Neuron (in vitro differentiated cells): ENCODE data around the gene DNAJC16.
"Not testable (repeated sequence)": the region's sequence is repeated elsewhere in the genome, so short reads cannot be mapped to it uniquely, and the experiment has no call there.

Experiments
- H2AFZ ChIP-seq: one replicate; pipeline ENCODE4 v1.6.1; 2013; ENCODE audit warnings: low read depth, mild to moderate bottlenecking, inconsistent platforms, low read length, moderate library complexity
- H3K27me3 ChIP-seq: one replicate; pipeline ENCODE4 v1.6.1; 2013; ENCODE audit warnings: low read length; ENCODE audit not compliant: insufficient read depth
- H3K36me3 ChIP-seq: one replicate; pipeline ENCODE4 v1.6.1; 2013; ENCODE audit warnings: low read length; ENCODE audit not compliant: insufficient read depth
- H3K4me1 ChIP-seq: one replicate; pipeline ENCODE4 v1.6.1; 2013; ENCODE audit warnings: low read length; ENCODE audit not compliant: insufficient read depth
- H3K4me3 ChIP-seq: 2 replicates; pipeline ENCODE4 v1.5.1; 2013; ENCODE audit warnings: mild to moderate bottlenecking, low read length, moderate library complexity
- H3K9me3 ChIP-seq: one replicate; pipeline ENCODE4 v1.6.1; 2013; ENCODE audit warnings: low read length

DNAJC16 gene

DNA sequence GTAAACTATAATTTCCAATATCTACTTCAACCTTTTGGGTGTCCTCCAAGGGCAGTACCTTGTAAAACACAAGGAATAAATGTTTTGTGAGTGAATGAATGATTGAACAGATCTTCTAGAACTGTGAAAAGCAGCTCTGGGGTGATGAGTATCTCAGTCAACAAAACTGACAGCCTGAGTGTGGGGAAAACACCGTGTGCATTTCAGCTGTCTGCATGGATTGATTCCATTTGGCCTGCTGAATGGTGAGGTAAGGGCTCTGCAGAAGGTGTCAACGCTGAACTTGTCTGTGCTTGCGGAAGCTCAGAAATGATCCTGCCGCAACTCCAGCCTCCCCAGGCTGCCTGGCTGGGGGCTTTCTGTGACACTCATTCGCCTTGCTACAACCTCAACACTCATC, 65.6 kb downstream of the DNAJC16 start:
- Histone ChIP-seq H3K9me3 (no peaks in the 10 kb centered on the region), H3K27me3 (no peaks in the 10 kb centered on the region), H3K4me3 (no peak overlapping the region)

DNA sequence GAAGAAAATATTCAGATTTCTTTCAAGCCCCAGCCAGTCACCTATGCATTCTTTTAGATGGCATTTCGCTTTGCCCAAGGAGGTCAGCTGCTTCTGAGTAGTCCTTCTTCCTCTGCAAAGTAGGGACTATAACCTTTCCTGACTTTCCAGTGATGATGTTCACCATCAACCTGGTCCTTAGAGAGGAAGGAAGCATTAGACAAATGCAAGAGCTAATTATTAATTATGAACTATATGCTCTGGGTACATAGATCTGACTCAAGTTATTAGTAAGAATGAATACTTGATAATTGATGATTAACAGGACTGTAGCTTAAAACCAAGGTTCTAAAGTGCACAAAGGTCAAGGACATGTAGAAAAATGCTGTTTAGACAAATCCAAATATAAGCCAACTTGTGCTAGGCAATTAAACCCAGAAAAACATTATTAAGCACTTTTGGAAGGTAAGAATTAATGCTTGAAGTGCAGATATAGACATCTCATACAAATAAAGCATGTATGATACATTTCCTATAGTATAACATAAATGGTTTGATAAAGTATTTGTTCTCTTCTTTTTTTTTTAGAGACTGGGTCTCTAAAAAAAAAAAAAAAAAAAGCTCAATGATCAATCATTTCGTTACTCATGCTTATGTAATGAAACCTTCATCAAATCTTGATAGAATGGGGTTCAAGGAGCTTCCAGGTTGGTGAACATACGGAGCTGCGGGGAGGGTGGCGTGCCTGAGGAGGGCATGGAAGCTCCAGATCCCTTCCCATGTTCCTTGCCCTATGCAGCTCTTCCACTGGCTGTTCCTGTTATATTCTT, 69.4 kb downstream of the DNAJC16 start:
- no peaks in the 10 kb centered on the region for H3K4me1 ChIP-seq
- H3K4me3 ChIP-seq, result no peak overlapping the region
- no peaks in the 10 kb centered on the region for H3K36me3 ChIP-seq
- H3K27me3 ChIP-seq, result no peaks in the 10 kb centered on the region
- H3K9me3 ChIP-seq, result no peaks in the 10 kb centered on the region
- no peak overlapping the region for H2AFZ ChIP-seq

More for the DNA sequence above, 65.6 kb downstream of the DNAJC16 start:
- H3K36me3 ChIP-seq, result no peaks in the 10 kb centered on the region
- no peaks in the 10 kb centered on the region for H3K4me1 ChIP-seq
- no peak overlapping the region for H2AFZ ChIP-seq

DNA sequence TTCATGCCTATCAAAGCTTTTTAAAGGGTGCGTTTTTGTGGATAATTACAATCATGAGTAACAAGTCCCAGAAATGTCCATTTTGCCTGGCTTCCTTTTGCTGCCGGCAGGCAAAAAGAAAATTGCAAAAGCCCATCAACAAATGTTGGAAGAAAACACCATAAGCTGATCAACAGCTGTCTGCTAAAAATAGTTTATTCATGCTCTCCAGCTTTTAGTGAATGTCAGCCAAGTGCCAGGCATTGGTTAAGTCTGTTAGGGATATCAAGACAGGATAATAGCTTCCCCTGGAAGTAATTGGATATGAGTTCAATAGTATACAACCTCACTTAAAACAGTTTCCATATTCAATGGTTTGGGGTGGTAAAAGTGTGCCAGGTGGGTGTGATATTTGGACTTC, 71.8 kb downstream of the DNAJC16 start:
- H2AFZ ChIP-seq, result no peak overlapping the region
- H3K4me1 ChIP-seq, result peaks cover 4% of the 10 kb centered on the region
- H3K27me3 ChIP-seq, result no peaks in the 10 kb centered on the region
- no peaks in the 10 kb centered on the region for H3K9me3 ChIP-seq
- no peak overlapping the region for H3K4me3 ChIP-seq
- no peaks in the 10 kb centered on the region for H3K36me3 ChIP-seq

DNA sequence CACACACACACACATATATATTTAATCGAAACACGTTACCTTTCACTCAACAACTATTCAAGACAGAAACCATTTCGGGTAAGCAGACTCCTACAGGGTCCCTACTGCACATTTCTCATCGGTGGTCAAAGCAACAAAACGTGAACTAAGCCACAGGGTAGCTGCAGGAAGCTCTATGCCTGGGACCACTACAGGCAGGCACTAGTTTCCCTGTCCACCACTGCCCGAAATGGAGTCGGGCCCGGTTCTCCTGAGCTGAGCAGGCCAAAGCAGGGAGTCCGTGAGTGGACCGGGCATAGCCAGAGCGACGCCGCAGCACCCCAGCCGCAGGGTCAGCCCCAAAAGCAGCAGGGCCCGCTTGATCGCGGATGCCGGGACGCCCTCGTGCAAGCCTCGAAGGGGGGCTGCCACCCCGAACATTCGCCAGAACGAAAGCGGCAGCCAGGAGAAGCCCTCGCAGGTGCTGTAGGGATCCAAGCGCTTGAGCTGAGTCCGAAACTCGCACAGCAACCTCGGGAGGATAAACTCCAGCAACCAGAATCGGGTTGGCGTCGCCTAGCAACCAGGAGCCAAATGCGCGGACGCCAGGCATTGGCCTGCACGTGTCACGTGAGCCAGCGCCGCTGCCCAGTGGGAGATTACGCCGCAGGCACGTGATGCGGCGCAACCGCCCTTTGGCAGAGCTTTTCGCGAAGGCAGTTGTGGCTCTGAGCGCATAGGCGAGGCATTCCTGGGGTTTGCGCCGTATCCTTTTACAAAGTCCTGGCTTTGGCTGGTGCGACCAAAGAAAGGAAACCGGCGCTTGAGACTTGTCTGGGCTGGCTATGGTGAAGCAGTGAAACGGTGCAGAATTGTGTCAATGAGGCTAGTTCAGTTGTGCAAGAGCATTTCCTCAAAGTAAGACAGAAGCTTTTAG, 76.7 kb downstream of the DNAJC16 start:
- peak overlapping the region; percentile 71 for H3K4me3 ChIP-seq
- no peaks in the 10 kb centered on the region for H3K9me3 ChIP-seq
- no peaks in the 10 kb centered on the region for H3K27me3 ChIP-seq
- H3K4me1 ChIP-seq, result peaks cover 4% of the 10 kb centered on the region
- H2AFZ ChIP-seq, result peak overlapping the region; percentile 79
- H3K36me3 ChIP-seq, result no peaks in the 10 kb centered on the region

DNA sequence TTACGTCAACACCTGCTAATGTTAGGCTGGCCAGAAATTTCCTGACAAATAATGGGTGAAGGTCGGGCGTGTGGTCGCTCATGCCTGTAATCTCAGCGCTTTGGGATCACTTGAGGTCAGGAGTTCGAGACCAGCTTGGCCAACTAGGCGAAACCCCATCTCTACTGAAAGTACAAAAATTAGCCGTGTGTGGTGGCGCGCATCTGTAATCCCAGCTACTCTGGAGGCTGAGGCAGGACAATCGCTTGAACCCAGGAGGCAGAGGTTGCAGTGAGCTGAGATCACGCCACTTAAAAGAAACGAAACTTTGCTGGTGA, 77.3 kb downstream of the DNAJC16 start:
- not testable (repeated sequence) for H3K36me3 ChIP-seq, H3K9me3 ChIP-seq, H3K4me1 ChIP-seq, H2AFZ ChIP-seq, H3K27me3 ChIP-seq
- peak overlapping the region; percentile 71 for H3K4me3 ChIP-seq

DNA sequence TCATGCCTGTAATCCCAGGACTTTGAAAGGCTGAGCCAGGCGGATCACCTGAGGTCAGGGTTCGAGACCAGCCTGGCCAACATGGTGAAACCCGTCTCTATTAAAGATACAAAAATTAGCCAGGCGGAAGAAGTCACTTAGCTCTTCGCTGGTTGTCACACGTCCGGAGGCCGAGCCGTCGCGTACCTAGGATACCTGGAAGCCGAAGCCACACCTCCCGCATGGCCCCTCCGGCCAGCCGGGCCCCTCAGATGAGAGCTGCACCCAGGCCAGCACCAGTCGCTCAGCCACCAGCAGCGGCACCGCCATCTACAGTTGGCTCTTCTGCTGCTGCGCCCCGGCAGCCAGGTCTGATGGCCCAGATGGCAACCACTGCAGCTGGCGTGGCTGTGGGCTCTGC, 77.8 kb downstream of the DNAJC16 start:
- H3K9me3 ChIP-seq, H2AFZ ChIP-seq, H3K4me1 ChIP-seq, H3K27me3 ChIP-seq, H3K4me3 ChIP-seq, H3K36me3 ChIP-seq: not testable (repeated sequence)

DNA sequence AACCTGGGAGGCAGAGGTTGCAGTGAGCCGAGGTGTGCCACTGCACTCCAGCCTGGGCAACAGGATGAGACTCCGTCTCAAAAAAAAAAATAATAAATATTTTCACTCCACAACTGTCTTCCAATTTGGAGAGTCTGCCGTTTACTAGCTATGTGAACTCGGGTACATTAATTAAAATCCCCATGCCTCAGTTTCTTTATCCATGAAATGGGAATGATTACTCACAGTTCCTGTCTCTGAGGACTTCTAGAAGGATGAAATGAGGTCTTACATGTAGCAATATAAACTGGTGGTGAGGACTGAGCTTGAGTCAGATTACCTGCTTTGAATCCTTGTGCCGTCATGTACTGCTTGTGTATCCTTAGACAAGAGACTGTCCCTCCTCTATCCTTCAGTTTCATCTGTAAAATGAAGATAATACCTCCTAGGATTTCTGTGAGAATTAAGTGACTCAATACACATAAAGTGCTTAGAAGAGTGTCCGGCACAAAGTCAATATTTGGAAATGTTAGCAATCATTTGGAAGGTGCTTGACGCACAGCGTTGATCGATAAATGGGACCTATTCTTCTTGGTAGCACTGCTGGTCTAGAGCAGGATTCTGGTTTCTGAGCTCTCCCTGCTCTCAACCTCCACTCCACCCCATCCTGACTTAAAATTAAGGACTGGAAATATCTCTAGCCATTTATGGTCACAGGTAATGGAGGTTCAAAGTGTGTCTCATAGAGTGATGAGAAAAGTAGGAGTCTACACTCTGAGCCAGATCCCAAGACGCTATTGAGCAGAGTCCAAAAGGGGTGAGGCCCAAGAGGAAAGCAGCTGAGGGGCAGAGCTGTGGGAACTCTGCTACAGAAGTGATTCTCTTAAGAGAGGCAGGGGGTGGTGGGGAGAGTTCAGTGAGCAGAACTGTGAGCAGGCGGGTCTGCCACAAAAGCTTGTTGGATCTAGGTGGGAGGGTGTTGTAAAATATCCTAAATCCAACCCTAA, 79.0 kb downstream of the DNAJC16 start:
- Histone ChIP-seq H3K9me3 (no peaks in the 10 kb centered on the region), H3K36me3 (no peaks in the 10 kb centered on the region), H3K4me1 (peaks cover 4% of the 10 kb centered on the region), H2AFZ (no peak overlapping the region), H3K4me3 (no peak overlapping the region), H3K27me3 (no peaks in the 10 kb centered on the region)

DNA sequence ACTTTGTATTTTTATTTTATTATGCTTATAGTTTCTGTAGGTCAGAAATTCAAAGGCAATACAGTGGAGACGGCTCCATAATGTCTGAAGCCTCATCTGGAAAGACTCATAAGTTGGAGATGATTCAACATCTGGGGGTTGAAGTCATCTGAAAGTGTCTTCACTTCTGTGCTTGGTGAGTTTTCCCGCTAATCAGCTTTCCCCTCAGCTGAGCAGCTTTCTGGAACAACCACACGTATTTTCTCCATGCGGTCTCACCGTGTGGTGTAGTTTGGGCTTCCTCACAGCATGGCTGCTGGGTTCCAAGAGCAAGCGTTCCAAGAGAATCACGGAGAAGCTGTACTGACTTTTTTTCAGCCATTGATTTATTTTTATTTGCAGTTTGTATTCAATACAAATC, 83.0 kb downstream of the DNAJC16 start:
- no peaks in the 10 kb centered on the region for H3K4me1 ChIP-seq

DNA sequence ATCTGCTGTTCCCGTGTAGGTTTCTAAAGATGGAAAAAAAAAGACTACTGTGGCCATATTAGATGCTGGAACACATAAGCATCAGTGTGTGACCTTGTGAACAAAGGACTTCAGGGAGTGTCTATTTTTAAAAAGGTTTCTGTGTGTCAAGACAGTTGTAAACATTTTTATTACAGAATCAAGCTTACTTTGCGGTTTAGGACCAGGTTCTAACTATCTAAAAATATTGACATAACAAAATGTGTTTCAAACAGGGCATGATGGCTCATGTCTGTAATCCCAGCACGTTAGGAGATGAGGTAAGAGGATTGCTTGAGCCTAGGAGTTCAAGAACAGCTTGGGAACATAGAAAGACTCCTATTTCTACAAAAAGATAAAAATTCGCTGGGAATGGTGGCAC, 83.5 kb downstream of the DNAJC16 start:
- Histone ChIP-seq H3K4me3 (no peak overlapping the region), H3K9me3 (no peaks in the 10 kb centered on the region), H3K27me3 (no peaks in the 10 kb centered on the region), H2AFZ (no peak overlapping the region), H3K36me3 (no peaks in the 10 kb centered on the region), H3K4me1 (no peaks in the 10 kb centered on the region)

More for the DNA sequence above, 83.0 kb downstream of the DNAJC16 start:
- H3K9me3 ChIP-seq, result no peaks in the 10 kb centered on the region
- no peak overlapping the region for H3K4me3 ChIP-seq
- H3K27me3 ChIP-seq, result no peaks in the 10 kb centered on the region
- no peak overlapping the region for H2AFZ ChIP-seq
- no peaks in the 10 kb centered on the region for H3K36me3 ChIP-seq

DNA sequence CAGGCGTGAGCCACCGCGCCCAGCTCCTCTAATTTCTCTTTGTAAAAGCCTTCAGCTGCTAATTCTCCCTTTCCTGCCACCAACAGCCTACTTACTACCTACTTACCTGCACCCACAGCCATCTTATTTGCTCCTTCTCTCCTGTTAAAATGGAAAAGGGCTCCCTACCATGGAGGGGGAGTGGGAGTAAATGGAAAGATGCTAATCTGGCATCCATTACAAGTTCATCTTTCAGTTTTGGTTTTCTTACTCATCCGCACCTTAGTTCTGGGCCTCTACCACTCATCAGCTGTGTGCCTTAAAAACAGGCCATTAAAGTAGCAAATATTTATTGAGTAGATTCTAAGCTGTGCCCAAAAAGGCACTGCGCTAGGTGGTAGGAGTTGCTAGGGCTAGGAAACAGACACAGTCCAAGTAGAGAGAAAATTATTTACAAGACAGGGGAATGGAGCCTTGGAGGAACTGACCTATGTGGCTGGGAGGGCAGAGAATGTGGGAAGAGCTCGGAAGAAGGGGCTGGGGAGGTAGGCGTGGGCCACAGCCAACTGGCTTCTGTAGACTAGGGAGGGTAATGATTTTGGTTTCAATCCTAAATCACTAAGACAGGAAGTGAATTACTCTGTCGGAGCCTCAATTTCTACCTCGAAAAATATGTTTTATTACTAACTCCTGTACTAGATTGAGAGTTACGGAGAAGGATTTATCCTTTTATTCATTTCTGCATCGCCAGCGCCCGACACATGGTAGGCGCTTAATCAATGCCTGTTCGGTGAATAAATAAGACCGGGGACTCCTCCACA, 89.9 kb downstream of the DNAJC16 start:
- Histone ChIP-seq H3K4me1 (peaks cover 11% of the 10 kb centered on the region), H3K36me3 (no peaks in the 10 kb centered on the region), H3K9me3 (no peaks in the 10 kb centered on the region), H3K4me3 (peak overlapping the region; percentile 68), H2AFZ (peak overlapping the region; percentile 99), H3K27me3 (no peaks in the 10 kb centered on the region)

DNA sequence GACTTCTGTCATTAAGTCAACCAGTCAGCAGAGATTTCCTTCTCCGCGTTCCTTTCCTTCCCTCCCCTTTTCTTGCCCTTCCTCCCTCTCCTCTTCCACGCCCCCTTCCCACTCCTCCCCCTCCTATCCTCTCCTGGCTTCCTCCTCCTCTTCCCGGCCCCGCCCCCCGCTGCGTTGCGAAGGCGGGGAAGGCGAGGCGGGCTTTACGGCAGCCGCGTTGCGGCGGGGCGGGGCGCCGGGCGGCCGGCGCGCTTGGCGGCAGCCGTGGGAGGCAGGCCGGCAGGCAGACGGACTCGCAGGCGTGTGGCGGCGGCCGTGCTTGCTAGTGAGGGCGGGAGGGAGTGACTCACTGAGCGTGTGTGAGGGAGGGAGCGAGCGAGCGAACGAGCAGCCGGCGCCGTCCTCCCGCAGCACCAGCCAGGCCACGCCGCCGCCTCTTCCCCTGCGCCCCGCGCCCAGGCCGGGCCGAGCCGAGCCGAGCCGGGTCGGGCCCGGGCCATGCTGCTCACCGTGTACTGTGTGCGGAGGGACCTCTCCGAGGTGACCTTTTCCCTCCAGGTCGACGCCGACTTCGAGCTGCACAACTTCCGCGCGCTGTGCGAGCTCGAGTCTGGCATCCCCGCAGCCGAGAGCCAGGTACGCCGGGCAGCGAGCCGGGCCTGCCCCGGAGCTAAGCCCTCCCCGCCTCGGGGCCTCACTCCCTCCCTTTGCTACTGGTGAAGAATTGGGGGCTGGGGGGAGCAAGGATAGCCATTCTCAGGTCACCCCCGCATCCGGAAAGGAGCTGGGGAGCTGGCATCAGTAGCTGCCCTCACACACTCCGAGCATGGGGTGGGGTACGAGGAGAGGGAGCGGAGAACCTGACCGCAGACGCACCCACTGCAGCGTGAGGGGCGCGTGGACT, 90.8 kb downstream of the DNAJC16 start, which contains the start of gene DDI2:
DDI2 (plus strand) TSS at position 286 of the 904 bp plus-strand sequence; CDS start at position 499, 213 bp downstream.
- H3K9me3 ChIP-seq, result no peaks in the 10 kb centered on the region
- peak within 1 kb of the TSS; percentile 99 for H2AFZ ChIP-seq
- H3K4me1 ChIP-seq, result peaks cover 11% of the 10 kb centered on the region
- H3K36me3 ChIP-seq, result no peaks in the 10 kb centered on the region
- H3K27me3 ChIP-seq, result no peaks in the 10 kb centered on the region
- H3K4me3 ChIP-seq, result peak within 1 kb of the TSS; percentile 68
